GM21423 (cell line): Measurements from ENCODE around the gene BCDIN3D.
"Not testable (repeated sequence)": the region's sequence is repeated elsewhere in the genome, so short reads cannot be mapped to it uniquely, and the experiment has no call there.

Experiments used
- ATAC-seq: cut with Tn5 transposase; IDR thresholded peaks from one replicate; pipeline ENCODE4 v1.9.1; 2021; ENCODE audit warnings: mild to moderate bottlenecking, moderate library complexity; ENCODE audit not compliant: unreplicated experiment

The BCDIN3D gene

GRCh38 chr12:49863946-49864797, 21.3 kb upstream of the BCDIN3D start:
- ATAC-seq = no peak

GRCh38 chr12:49860921-49861320, 18.0 kb upstream of the BCDIN3D start:
- ATAC-seq = not testable (repeated sequence)

DNA sequence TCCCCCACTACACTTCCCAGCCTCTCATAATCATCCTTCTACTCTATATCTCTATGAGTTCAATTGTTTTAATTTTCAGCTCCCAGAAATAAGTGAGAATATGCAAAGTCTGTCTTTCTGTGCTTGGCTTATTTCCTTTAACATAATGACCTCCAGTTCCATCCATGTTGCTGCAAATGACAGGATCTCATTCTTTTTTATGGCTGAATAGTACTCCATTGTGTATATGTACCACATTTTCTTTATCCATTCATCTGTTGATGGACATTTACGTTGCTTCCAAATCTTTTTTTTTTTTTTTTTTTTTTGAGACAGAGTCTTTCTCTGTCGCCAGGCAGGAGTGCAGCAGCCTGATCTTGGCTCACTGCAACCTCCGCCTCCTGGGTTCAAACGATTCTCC, 13.0 kb upstream of the BCDIN3D start:
- ATAC-seq = not testable (repeated sequence)

DNA sequence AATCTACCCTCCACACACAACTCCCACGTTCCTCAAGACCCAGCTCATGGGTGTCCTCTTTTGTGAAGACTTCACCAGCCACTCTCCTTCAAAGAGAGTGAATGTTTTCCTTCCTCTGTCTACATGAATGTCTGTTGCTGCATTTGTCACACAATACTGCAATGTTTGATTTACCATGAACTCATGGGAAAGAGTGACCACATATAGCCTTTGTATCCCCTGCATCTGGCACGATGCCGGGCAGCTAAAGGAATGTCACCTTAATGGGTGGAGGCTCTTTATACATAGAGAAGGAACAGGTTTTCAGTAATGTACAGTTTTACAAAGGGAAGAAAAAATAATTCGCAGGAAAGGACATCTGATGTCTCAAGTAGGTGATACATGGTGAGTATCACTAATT, 12.1 kb upstream of the BCDIN3D start:
- ATAC-seq = no peak

DNA sequence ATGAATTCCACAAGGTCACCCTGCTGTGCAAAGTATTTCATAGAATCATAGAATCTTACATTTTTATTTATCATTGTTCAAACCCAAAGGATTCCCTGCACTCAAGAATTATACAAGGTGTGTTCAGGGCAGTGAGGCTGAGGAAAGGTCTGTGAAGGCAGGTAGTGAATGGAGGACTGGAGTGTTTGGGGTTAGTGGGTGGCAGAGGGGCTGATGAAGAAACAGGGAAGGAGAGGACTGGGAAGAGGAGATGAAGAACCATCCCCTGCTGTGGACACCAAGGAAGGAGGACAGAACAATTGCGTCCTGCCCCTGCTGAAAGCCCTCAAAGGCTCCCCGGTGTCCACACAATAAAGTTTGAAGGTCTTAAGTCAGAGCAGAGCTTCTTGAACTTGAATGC, 10.8 kb upstream of the BCDIN3D start:
- ATAC-seq = no peak

DNA sequence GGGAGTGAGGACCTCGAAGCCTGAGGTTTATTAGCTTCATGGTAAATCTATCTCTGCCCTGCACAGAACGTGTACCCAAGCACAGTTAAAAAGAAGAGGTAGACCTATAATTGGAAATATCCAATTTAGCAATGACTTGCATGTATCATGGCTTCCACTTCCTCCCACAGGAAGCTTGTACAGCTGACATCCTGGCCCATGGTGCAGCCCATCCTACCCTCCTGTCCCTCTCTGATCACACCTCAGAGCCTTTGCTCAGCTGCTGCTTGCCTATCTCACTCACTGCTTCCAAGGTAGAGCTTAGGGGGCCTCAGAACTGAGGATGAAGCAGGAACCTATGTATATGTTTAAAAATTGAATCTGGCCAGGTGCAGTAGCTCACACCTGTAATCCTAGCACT, 4.3 kb upstream of the BCDIN3D start:
- no peak for ATAC-seq

GRCh38 chr12:49846032-49846431, 3.1 kb upstream of the BCDIN3D start:
- ATAC-seq = no peak

DNA sequence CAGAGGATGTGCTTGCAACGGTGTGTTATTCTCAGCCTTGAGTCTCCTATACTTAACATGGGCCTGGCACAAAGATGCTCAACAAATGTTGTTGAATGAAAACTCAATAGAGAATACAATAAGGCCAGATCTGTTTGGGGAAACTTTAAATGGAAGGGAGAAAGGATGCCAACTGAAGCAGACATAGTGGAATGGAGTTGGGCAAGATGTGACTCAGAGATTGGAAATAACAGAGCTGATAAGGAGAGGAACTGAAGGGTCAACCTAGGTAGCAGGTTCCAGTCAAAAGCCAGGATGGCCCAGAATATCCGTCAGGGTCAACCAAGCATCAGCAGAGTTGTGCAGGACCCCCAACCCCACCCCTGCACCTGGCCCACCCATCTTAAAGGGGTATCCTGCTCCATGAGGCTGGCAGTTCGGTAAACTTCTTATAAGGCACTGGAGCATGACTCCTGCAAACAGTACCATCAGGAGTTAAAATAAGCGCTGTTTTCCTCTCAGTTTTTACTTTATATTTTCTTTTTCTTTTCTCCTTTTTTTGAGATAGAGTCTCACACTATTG, 1.1 kb upstream of the BCDIN3D start:
- ATAC-seq = no peak

- ATAC-seq = no peak
Observed at GRCh38 chr12:49843411-49843810, 505 bp upstream of the BCDIN3D start.

DNA sequence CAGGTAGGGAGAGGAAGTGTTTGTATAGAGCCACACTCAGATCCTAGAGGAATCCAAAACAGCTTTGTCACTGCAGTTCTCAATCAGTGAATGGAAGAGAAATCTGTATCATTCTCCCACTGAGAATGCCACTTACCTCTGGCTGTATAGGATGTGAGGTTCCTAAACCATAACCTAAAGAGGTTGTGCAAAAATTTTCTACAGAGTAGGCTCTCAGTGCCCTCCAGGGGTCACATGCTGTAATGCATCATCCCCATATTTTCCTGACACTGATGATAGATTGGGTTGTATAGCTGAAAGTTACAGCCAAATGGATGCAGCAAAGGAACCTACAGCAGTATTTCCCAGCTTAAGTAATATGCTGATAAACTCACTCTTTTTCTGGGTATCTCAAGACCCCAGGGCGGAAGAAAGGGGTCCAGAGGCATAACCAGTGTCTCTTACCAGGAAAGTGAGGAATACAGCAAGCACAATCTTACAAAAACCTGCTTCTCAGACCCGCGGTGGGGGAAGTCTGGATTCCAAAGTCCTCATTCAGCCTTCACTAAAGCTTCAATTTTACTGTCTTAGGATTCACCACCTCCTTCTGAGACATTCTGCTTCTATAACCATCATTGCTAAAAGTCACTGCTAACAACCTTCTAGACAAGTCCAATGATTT, 3.8 kb downstream of the BCDIN3D start:
- ATAC-seq = no peak

- ATAC-seq = no peak
Observed at GRCh38 chr12:49832836-49833421, 10.0 kb downstream of the BCDIN3D start.

GRCh38 chr12:49831717-49832116, 11.2 kb downstream of the BCDIN3D start:
- ATAC-seq = no peak

DNA sequence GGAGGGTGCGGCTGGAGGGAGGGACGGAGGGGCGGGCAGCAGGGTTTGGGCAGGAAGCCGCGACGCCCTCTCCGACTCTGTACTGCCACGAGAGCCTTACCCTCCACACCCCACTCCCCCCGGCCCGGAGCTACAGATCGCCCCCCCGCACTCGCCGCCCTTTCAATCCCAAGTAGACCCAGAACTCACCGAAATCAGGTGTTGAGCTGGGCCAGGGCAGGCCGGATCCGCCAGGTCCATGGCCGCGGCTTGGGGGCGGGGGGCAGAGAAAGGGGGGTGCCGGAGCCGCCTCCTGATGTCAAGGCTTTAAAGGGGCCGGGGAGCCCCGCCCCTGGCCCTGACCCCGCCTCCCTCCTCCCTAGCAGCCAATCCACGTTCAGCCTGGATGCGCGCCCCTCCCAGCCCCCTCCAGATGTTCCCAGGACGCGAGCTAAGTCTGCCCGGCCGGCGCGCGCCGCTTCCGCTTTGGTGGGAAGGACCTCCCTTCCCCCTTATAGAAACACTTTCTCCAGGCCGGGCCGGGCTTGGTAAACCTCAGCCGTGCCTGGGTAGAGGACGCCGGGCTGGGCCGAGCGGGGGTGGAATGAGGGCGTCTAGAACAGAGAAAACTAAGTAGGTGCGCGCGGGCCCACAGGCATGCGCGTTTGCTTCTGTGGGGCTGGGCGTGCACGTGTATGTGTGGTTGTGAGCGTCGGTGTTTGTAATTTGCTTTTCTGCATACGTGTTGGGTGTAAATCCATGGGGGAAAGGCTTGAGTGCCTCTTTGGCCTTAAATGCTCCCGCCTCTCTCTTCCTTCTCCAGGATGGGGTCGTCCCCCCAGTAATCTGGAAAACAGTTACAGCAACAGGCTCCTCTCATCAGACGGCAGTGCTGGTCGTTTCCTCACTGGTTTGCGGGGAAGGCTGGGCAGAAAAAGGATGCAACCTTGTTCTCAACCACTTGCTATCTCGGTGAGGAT, 14.5 kb downstream of the BCDIN3D start, which contains the start of gene NCKAP5L:
TSS of gene NCKAP5L (minus strand) at position 281 of the 959 bp plus-strand sequence. CDS start 24,369 bp downstream, outside the sequence.
- peak; percentile 78 for ATAC-seq

- ATAC-seq = peak; percentile 19
Observed at GRCh38 chr12:49827401-49828099, 15.4 kb downstream of the BCDIN3D start.

DNA sequence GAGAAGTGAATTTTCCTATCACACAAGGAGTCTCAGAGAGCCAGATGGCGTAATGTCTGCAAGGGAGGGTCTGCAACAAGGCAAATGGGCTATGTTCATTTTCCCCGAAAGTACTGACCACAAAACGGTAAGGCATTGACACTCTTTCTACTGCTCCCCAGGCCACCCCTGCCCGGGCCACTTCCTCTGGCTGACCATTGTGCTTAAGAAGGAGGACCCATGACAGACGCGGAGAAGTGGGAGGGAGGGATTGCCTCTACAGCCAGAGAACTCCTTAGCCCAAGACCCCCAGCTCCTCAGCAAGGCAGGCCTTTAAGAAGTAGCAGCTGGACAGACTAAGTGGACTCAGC, 15.9 kb downstream of the BCDIN3D start:
- ATAC-seq = no peak

GRCh38 chr12:49825971-49826421, 16.9 kb downstream of the BCDIN3D start:
- no peak for ATAC-seq

- ATAC-seq = no peak
Observed at GRCh38 chr12:49825360-49825970, 17.4 kb downstream of the BCDIN3D start.

DNA sequence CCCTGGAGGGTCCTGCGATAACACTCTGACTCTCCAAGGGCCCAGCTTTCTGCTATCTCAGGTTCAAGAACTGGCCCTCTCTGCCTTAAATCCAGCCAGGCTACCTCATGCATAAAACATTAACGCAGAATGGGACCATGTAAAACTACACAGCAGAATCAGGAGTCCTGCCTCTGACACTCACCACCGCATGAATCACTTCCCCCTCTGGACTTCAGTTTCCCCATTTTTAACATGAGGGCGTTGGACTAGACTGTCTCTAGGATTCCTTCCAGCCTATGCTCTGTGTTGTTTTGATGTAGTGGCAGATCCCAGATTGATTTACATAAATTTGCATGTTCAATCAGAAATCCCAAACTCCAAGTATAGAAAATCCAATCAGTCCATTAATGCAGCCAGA, 18.0 kb downstream of the BCDIN3D start:
- no peak for ATAC-seq

GRCh38 chr12:49824416-49824815, 18.5 kb downstream of the BCDIN3D start:
- no peak for ATAC-seq
